HG02884 (cell line): ENCODE results near the gene KRT32.

Experiments
- ATAC-seq: cut with Tn5 transposase; IDR thresholded peaks from one replicate; pipeline ENCODE4 v1.9.1; 2021; ENCODE audit warnings: mild to moderate bottlenecking, moderate library complexity; ENCODE audit not compliant: unreplicated experiment

KRT32 gene

DNA sequence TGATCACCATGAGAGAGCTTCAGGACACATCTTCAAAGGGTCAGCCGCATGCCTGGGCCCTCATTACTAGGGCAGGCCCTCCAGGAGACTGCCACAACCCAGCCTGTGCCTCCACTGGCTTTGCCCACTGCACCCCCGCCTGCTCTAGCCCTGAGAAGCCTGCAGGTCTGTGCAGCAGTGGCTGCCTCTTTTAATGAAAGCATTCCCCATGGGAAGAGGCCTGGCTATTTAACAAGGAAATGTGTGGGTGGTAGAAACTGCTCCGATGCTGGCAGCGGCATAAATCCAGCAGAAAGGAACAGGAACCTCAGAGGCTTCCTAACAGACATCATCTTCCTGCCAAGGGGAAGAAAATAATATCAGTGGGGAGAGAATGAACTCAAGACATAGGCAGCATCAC is 375 bp upstream of the KRT32 start:
- no peak for ATAC-seq

- ATAC-seq, result no peak
Measured at GRCh38 chr17:41464682-41465081, 2.5 kb downstream of the KRT32 start.

- ATAC-seq, result no peak
Measured at GRCh38 chr17:41464173-41464572, 3.0 kb downstream of the KRT32 start.

DNA sequence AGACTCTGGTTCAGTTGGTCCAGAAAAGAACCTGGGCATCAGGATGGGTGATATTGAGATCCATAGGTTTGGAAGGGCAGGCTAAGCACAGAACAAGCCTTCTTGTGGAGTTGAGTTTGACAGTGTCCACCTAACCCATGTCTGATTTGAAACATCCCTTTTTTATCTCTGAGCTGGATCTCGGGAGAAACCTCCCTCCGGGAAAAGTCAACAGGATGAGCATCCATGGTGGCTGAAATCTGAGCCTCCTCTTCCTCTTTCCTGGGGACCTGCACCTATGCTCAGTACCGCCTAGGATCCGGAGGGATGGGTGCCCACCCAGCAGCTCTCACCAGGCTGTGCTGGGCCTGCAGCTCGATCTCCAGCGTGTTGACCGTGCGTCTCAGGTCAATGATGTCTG is 3.4 kb downstream of the KRT32 start:
- ATAC-seq, result no peak

DNA sequence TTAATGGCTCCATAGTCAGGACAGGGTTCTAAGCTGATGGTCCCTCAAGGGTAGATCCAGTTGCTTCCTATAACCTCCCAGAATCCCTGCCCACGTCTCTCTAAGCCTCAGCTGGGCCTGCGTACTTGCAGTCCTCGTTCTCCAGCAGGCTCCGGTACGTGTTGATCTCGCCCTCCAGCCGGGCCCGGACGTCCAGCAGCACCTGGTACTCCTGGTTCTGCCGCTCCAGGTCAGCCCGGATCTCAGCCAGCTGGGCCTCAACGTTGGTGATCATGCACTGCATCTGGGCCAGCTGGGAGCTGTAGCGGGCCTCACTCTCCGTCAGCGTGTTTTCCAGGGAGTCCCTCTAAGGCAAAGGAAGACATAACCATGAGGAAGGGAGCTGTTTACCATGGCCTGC is 4.5 kb downstream of the KRT32 start:
- ATAC-seq, result no peak

DNA sequence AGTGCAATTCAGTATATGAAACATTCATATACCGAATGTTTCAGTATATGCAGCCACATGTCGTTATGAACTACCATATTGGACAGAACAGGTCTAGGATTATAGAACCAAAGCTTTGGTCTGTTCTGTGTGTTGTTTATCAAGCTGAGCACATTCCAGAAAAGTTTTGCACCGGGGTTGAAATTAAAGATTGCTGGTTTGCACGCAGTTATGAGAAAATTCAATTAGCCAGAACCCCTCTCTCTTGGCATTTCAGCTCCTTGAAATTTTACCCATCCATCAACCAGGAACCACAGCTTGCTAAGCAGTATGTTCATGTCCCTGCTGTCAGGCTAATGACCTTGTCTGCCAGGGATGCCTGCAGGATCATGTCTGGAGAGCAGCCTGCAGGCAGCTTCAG is 9.5 kb downstream of the KRT32 start:
- ATAC-seq, result no peak

GRCh38 chr17:41456204-41456603 is 11.0 kb downstream of the KRT32 start:
- ATAC-seq, result no peak

- no peak for ATAC-seq
Measured at GRCh38 chr17:41455236-41455635, 11.9 kb downstream of the KRT32 start.

DNA sequence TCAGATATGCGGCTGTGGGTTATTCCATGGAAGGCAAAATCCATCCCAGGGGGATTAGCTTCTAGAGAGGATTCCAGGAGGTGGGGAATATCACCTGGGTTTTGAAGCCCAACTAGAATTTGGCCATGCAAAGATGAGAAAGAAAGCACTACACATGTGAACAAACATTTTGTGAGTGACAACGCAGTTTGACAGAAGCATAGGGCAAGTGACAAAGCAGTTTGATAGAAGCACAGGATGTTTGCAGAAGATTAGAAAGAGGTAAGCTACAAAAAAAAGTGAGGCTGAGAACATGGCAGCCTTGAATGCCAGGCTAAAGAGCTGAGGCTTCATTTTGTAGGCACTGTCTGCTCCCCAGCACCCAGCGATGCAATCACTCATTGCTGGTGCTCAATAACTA is 14.1 kb downstream of the KRT32 start:
- ATAC-seq, result no peak

- ATAC-seq, result no peak
Measured at GRCh38 chr17:41452281-41452680, 14.9 kb downstream of the KRT32 start.

GRCh38 chr17:41451154-41451728 is 15.9 kb downstream of the KRT32 start:
- ATAC-seq, result no peak

DNA sequence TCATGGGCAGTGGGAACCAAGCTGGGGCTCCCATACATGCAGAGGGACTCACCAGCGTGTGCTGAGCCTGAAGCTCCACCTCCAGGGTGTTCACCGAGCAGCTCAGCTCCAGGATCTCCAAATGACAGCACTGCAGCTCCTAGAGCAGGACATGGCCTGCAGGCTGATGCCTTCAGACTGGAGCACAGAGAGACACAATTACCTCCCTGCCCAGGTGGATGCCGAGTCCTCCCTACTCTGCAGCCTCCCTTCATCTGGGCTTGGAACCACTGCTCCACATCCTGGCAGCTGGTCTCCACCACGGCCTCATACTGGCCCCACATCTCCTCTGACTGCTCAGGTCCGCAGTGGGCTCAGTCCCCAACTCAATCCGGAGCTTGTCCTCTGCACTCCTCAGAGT is 18.2 kb downstream of the KRT32 start:
- ATAC-seq, result no peak

GRCh38 chr17:41448506-41448905 is 18.7 kb downstream of the KRT32 start:
- ATAC-seq, result no peak

DNA sequence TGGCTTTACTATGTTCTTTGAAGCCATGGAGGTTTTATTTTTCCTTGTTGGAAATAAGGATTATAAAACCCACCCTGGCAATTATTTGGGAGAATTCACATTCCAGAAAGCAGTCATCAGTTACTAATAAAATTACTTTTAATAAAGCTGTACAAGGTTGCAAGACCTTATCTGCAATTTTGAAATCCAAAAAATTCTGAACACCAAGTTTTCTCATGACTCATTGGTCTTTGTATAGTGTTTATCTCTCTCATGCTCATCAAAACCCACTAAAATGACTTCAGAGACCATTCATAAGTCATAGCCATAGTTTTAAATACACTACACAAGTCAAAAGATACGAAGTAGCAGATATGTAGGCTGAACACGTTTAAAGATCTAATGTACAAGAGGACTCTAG is 20.4 kb downstream of the KRT32 start:
- ATAC-seq, result no peak

GRCh38 chr17:41444640-41445039 is 22.5 kb downstream of the KRT32 start:
- no peak for ATAC-seq

GRCh38 chr17:41444186-41444585 is 23.0 kb downstream of the KRT32 start:
- no peak for ATAC-seq

GRCh38 chr17:41442739-41443138 is 24.4 kb downstream of the KRT32 start:
- no peak for ATAC-seq

DNA sequence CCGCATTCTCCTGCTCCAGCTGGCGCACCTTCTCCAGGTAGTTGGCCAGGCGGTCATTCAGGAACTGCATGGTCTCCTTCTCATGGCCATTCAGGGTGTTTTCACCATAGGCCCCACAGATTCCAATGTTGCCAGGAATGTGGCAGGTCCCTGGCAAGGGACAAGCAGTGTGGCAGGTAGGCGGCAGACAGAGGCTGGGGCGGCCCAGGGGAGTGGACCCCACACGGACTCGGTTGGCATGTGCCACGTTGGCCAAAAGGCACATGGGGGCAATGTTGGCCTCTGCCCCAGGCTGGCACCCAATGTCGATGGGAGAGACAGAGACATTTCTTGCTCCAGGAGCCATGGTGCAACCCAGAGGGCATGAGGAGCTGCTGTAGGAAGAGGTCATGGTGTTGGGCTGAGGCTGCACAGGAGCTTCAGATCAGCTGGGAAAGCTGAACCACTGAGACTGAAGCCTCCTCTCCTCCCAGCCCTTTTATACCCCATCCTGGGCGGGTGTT is 26.6 kb downstream of the KRT32 start, which contains the start of gene KRT38:
TSS of gene KRT38 (minus strand) at position 453 of the 503 bp plus-strand sequence. CDS start at position 391, 62 bp downstream.
- ATAC-seq, result no peak

DNA sequence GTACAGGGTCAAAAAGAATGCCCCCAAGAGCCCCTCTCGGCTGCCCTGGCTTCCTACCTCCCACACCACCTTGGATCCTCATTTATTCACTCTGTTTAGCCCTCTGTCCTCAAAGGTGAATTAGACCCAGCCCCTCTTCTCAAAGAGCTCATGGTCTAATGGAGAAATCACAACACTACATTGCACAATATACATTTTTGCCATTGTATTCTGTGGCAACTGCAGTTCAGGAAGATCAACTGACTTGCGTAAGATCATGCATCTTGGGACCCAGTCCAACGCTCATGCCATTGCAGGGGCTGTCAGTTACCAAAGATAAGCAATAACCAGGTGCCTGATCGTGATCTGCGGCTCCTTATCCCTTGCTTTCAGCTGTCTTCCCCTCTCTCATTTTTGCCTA is 27.8 kb downstream of the KRT32 start:
- no peak for ATAC-seq

- ATAC-seq, result no peak
Measured at GRCh38 chr17:41437769-41438168, 29.4 kb downstream of the KRT32 start.

DNA sequence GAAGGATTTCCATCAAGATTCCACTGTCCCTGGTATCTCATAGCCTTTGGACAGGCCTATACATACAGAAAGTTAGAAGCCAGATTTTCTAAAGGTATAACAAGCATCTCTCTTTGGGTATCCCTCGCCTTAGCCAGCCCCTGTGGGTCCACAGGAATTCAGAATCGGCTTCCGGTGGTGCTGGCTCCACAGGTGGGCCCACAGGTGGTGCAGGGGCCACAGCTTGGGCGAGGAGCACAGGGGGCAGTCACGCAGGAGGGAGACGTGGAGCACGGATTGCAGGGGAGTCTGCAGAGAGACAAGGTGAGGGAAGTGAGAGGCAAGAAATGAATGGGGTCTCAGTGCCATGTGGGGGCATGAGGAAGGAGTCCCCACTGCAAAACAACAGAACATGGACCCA is 29.9 kb downstream of the KRT32 start:
- ATAC-seq, result no peak

- no peak for ATAC-seq
Measured at GRCh38 chr17:41434415-41434814, 32.8 kb downstream of the KRT32 start.

- no peak for ATAC-seq
Measured at GRCh38 chr17:41434005-41434404, 33.2 kb downstream of the KRT32 start.
